PC-9 (cell line): Measurements from ENCODE around the gene SF1. TPM values are rescaled to one million over a fixed set of nuclear protein-coding genes. Genes with fewer than 3 reads are reported as not detected.

Experiments used
- BruUV-seq: library from RNA; stranded (reverse); fragments of 400-500 nt; replicated peaks from 2 replicates; lab custom pipeline; 2021; lab: Mats Ljungman, UMichigan
- CTCF ChIA-PET: fragments of 300-600 bp; sonication (Branson Sonifier 250); formaldehyde crosslinking; loops from one replicate; lab custom pipeline; 2022; ENCODE audit warnings: antibody characterized with exemption; lab: Charles Lee
- POLR2A ChIA-PET: fragments of 300-600 bp; sonication (Branson Sonifier 250); formaldehyde crosslinking; loops from one replicate; lab custom pipeline; 2022; ENCODE audit warnings: antibody characterized with exemption; ENCODE audit not compliant: unreplicated experiment; lab: Charles Lee
- DNase-seq, 2 experiments: peaks; one replicate each; pipeline versions ENCODE4 v3.0.0 to v3.0.0-alpha.2; 2015 to 2022; ENCODE audit warnings: mixed read lengths in 1 of 2
- H2AFZ ChIP-seq: fragments of 200-600 bp; sonication (generic); 2 replicates; pipeline ENCODE4 v1.8.1; 2017; ENCODE audit warnings: antibody characterized with exemption
- H3F3A ChIP-seq: fragments of 200-600 bp; sonication (generic); 2 replicates; pipeline ENCODE4 v1.8.1; 2017; ENCODE audit warnings: antibody characterized with exemption, mild to moderate bottlenecking, low read depth; ENCODE audit not compliant: insufficient read depth
- H3K27ac ChIP-seq: fragments of 200-600 bp; sonication (generic); 2 replicates; pipeline ENCODE4 v1.6.1; 2016; ENCODE audit warnings: mixed run types
- H3K27me3 ChIP-seq: fragments of 200-600 bp; sonication (generic); 2 replicates; pipeline ENCODE4 v1.6.1; 2016; ENCODE audit warnings: low read depth, mixed run types; ENCODE audit not compliant: insufficient read depth
- H3K36me3 ChIP-seq: fragments of 200-600 bp; sonication (generic); 2 replicates; pipeline ENCODE4 v1.6.1; 2016; ENCODE audit warnings: low read depth, mixed run types
- H3K4me1 ChIP-seq: fragments of 200-600 bp; sonication (generic); replicated peaks from 2 replicates; pipeline ENCODE4 v1.6.1; 2016; ENCODE audit warnings: mixed run types; ENCODE audit not compliant: insufficient read depth
- H3K4me2 ChIP-seq: fragments of 200-600 bp; sonication (generic); 2 replicates; pipeline ENCODE4 v1.6.1; 2017; ENCODE audit warnings: mixed run types
- H3K4me3 ChIP-seq: fragments of 200-600 bp; sonication (generic); 2 replicates; pipeline ENCODE4 v1.6.1; 2016; ENCODE audit warnings: mixed run types
- H3K79me2 ChIP-seq: fragments of 200-600 bp; sonication (generic); 2 replicates; pipeline ENCODE4 v1.6.1; 2017; ENCODE audit warnings: low read depth, mixed run types
- H3K9me2 ChIP-seq: fragments of 200-600 bp; sonication (generic); 2 replicates; pipeline ENCODE4 v1.8.1; 2017; ENCODE audit warnings: mild to moderate bottlenecking; ENCODE audit not compliant: insufficient read depth
- H3K9me3 ChIP-seq: fragments of 200-600 bp; sonication (generic); 2 replicates; pipeline ENCODE4 v1.8.1; 2016; ENCODE audit warnings: low read depth; ENCODE audit not compliant: insufficient read depth
- H4K20me1 ChIP-seq: fragments of 200-600 bp; sonication (generic); 2 replicates; pipeline ENCODE4 v1.8.1; 2017; ENCODE audit not compliant: insufficient read depth
- CTCF ChIP-seq: fragments of 200-600 bp; sonication (generic); conservative IDR thresholded peaks from 2 replicates; pipeline ENCODE4 v1.6.1; 2017; ENCODE audit warnings: mixed run types, antibody characterized with exemption, mild to moderate bottlenecking, moderate library complexity
- EZH2 ChIP-seq: fragments of 200-600 bp; sonication (generic); IDR thresholded peaks from 2 replicates; pipeline ENCODE4 v1.8.0; 2017; ENCODE audit warnings: antibody characterized with exemption, low read depth
- intact Hi-C: fragments of 100-400 bp; cut with micrococcal nuclease; formaldehyde crosslinking; loops from one replicate; pipeline ENCODE4 v1.10.0; 2022; ENCODE audit not compliant: unreplicated experiment
- total RNA-seq: library from RNA; stranded (reverse); gene quantifications from 2 replicates; pipeline ENCODE4 v1.2.3, GENCODE V29; 2021

Gene SF1
- total RNA-seq, 1 experiment from 2014 or later: 336 TPM

- no TSS peak for BruUV-seq
- intact Hi-C loops: no loop called here
These were observed 18.6 kb upstream of the SF1 start for GRCh38 chr11:64796757-64797541.

GRCh38 chr11:64796047-64796756 lies 17.9 kb upstream of the SF1 start:
- Histone ChIP-seq H3F3A (peaks cover 9% of the 10 kb centered on the region; the same call in 1 of the 2 replicates), H4K20me1 (no peaks in the 10 kb centered on the region), H2AFZ (no peak overlapping the region), H3K4me1 (no peaks in the 10 kb centered on the region), H3K79me2 (no peaks in the 10 kb centered on the region), H3K9me2 (no peaks in the 10 kb centered on the region), H3K27ac (no peak overlapping the region), H3K4me2 (no peak overlapping the region), H3K27me3 (no peaks in the 10 kb centered on the region), H3K9me3 (no peaks in the 10 kb centered on the region), H3K36me3 (no peaks in the 10 kb centered on the region), H3K4me3 (no peak overlapping the region)
- no TSS peak for BruUV-seq
- intact Hi-C loops: no loop called here
- POLR2A ChIA-PET: no interaction called here
- no peak for TF ChIP-seq CTCF
- no peak for TF ChIP-seq EZH2
- DNase-seq: no peak
- CTCF ChIA-PET: no interaction called here

More at GRCh38 chr11:64796757-64797541, 18.6 kb upstream of the SF1 start:
- no peak overlapping the region for H3K4me3 ChIP-seq
- no peaks in the 10 kb centered on the region for H3K27me3 ChIP-seq
- peaks cover 9% of the 10 kb centered on the region; the same call in 1 of the 2 replicates for H3F3A ChIP-seq
- no peaks in the 10 kb centered on the region for H3K9me2 ChIP-seq
- CTCF ChIA-PET: no interaction called here
- no peaks in the 10 kb centered on the region for H3K79me2 ChIP-seq
- no peaks in the 10 kb centered on the region for H4K20me1 ChIP-seq
- no peak for TF ChIP-seq CTCF
- TF ChIP-seq EZH2: no peak
- H2AFZ ChIP-seq: no peak overlapping the region
- H3K9me3 ChIP-seq: no peaks in the 10 kb centered on the region
- POLR2A ChIA-PET: no interaction called here
- no peak overlapping the region for H3K27ac ChIP-seq
- H3K4me2 ChIP-seq: no peak overlapping the region
- no peaks in the 10 kb centered on the region for H3K36me3 ChIP-seq
- DNase-seq: no peak
- no peaks in the 10 kb centered on the region for H3K4me1 ChIP-seq

GRCh38 chr11:64794526-64794925 lies 16.2 kb upstream of the SF1 start:
- no peak for TF ChIP-seq EZH2
- no peak for TF ChIP-seq CTCF
- Histone ChIP-seq H3F3A (peaks cover 3% of the 10 kb centered on the region; the same call in 1 of the 2 replicates), H3K4me3 (no peak overlapping the region), H2AFZ (no peak overlapping the region), H3K4me2 (no peak overlapping the region), H4K20me1 (no peaks in the 10 kb centered on the region), H3K27ac (no peak overlapping the region), H3K36me3 (no peaks in the 10 kb centered on the region), H3K4me1 (no peaks in the 10 kb centered on the region), H3K9me2 (no peaks in the 10 kb centered on the region), H3K9me3 (no peaks in the 10 kb centered on the region), H3K27me3 (no peaks in the 10 kb centered on the region), H3K79me2 (no peaks in the 10 kb centered on the region)
- POLR2A ChIA-PET: no interaction called here
- intact Hi-C loops: no loop called here
- no peak for DNase-seq
- no TSS peak for BruUV-seq
- CTCF ChIA-PET: interaction anchor here (0.6 kb wide), 2 partner anchors 51 to 415 kb away, joined by 4 to 5 read pairs; no protein-coding TSS in a partner anchor
